Inflammatory macrophage treated with lipopolysaccharide for 1 hour (primary cell): ENCODE results near the gene HYKK.
"Not testable (repeated sequence)": the region's sequence is repeated elsewhere in the genome, so short reads cannot be mapped to it uniquely, and the experiment has no call there.

Source experiments
- DNase-seq, 2 donors: peaks; one replicate each; pipeline ENCODE4 v3.0.0-alpha.2; 2020 to 2022

HYKK gene

DNA sequence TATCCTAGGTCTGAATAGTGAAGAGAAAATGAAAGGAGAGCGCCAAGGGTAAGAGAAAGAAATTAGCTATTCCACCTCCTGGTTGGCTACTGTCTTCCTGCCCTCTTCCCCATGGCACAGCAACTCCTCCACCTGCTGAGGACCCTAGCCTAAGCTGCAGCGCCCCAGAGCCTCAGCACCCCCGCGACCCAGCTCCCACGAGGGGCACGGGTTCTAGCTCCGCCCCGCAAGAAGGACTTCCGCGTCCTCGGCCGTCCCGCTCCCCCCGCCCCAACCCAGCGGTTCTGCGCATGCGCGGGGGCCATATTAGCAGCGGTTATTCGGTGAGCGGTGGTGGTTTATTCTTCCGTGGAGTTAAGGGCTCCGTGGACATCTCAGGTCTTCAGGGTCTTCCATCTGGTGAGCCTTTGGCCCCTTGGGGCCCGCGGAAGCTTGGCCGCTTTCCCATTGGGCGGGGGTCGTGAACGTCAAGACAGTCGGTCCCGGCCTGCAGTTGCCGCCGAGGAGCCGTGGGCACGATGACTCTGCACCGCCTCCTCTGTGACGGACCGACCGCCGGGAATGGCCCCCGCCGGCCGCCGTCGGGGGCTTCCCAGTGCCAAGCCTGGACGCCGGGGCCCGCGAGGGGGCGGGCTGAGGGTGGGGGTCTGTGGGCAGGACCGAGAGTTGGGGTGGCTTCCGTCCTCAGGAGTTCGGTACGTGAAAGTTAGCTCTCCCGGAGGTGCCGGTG is 32.9 kb downstream of the HYKK start, which contains the start of gene PSMA4:
PSMA4 (plus strand) TSS at position 304 of the 730 bp plus-strand sequence. CDS start 1,484 bp downstream, outside the sequence.
- peak; percentile 82 to 94 for DNase-seq

GRCh38 chr15:78540871-78541743 is 33.7 kb downstream of the HYKK start:
- DNase-seq = peak; percentile 65 to 77

- DNase-seq = no peak
Measured at GRCh38 chr15:78541744-78542034, 34.3 kb downstream of the HYKK start.

DNA sequence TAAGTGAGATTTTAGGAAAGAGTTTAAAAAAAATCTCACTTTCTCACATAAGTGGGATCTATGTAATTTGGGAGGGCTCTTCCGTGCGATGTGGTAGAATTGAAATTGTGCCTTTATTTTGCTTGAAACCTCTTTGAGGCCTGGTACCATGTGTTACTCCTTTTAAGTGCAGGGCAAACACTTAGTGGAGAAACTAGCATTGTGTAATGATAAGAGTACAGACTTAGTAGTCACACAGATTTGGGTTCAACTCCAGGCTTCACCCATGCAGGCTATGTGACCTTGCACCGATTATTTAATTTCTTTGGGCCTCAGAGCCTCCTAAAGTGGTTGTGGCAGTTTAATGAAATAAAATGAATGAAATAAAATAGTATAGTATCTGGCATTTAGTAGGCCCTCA is 35.3 kb downstream of the HYKK start:
- DNase-seq = no peak

- no peak for DNase-seq
Measured at GRCh38 chr15:78550194-78550593, 42.8 kb downstream of the HYKK start.

GRCh38 chr15:78550815-78551214 is 43.4 kb downstream of the HYKK start:
- no peak for DNase-seq

DNA sequence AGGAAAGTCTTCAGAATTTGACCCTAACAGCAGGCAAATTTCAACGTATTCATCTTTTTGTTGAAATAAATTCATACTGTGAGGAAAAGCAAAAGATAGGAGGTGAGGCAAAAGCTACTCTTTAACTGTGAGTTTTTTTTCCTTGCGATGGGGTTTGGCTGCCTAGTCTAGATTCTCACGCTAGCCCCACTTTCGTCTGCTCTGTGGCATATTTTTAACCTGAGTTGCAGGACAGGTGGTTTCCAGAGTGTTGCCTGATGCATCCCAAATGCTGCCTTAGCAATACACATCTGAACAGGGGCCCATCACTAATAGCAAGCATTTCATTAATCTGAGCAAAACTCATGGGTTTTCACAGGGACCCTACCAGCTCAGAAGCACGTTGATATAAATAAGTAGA is 44.5 kb downstream of the HYKK start:
- DNase-seq = no peak

DNA sequence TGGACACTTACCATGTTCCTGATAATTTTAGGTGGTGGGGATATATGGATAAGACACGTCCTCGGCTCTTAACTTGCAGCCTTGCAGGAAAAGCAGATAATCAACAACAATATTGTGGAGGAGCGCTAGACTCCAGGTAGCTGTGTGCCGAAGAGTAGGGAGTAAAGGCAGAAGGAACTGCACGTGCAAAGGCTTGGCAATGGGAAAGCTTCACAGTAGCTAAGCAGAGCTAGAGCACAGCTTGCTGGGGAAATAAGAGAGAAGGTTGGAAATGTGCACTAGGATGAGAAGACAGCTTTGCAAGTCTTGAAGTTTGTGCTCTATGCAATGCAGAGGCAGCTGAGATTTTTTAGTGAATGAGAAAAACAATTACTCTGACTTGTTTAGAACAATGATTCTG is 45.2 kb downstream of the HYKK start:
- no peak for DNase-seq

DNA sequence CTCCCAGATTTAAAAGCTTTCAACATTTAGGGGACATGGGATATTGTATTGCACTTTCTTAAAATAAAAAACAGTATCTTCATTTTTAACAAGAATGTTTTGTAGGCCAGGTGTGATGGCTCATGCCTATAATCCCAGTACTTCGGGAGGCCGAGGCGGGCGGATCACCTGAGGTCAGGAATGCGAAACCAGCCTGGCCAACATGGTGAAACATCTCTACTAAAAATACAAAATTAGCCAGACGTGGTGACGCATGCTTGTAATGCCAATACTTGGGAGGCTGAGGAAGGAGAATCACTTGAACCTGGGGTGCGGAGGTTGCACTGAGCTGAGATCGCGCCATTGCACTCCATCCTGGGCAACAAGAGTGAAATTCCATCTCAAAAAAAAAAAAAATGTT is 52.8 kb downstream of the HYKK start:
- not testable (repeated sequence) for DNase-seq

DNA sequence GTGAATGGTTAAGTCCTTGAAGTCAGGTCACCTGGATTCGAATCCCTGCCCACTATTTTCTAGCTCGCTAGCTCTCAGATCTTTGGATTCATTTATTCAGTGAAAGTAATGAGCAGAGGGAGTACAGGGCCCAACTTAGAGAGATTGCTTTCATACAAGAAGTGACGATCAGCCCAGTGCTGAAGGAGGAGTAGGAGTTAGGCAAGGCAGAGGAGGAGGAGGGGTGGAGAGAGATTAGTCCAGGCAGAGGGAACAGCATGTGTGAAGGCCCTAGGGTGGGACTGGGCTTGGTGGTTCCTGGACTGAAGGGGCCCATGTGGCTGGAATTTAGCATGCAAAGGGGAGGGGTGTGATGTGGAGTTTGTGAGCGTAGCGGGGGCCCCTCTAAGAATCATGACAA is 54.1 kb downstream of the HYKK start:
- DNase-seq = no peak

DNA sequence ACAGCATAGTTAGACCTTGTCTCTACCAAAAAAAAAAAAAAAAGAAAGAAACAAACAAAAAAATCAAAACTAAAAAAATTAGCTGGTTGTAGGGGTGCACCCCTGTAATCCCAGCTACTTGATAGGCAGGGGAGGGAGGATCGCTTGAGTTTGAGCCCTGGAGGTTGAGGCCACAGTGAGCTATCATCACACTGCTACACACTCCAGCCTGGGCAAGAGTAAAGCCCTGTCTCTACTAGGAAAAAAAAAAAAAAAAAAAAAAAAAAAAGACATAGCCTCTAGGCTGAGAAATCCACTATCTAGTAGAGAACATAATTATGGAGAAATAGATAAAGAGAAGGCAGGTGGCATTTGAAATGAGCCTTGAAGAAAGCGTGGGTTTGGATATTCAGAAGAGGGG is 55.7 kb downstream of the HYKK start:
- no peak for DNase-seq

GRCh38 chr15:78564743-78565096 is 57.3 kb downstream of the HYKK start:
- DNase-seq = no peak

DNA sequence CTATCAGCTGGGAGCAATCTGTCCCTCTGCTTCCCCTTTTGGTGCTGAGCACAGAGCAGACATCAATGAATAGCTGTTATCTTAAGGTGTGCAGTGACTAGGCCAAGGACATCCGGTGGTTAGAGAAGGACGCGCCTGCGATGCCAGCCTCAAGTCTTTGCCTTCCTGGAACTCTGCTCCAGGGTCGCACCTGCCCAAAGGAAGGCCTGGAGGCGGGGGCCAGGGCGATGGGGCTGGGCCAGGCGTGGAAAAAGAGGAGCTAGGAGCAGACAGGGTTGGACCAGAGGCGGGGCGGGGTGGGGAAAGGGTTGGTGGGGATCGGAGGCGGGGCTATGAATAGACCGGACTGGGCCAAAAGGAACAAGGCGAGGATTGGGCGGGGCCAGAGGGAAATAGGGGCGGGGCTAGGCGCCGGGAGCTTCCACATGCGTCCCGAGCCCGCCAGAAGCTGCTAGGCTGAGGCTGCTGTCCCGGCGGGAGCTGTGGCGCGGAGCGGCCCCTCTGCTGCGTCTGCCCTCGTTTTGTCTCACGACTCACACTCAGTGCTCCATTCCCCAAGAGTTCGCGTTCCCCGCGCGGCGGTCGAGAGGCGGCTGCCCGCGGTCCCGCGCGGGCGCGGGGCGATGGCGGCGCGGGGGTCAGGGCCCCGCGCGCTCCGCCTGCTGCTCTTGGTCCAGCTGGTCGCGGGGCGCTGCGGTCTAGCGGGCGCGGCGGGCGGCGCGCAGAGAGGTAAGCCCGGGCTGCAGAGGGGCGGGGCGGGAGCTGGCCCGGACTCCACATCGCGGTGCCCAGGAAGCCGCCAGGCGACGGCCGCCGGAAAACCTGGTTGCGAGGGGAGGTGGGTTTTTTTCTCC is 57.9 kb downstream of the HYKK start, which contains the start of gene CHRNA5:
CHRNA5 (plus strand) TSS at position 424 of the 854 bp plus-strand sequence; CDS start at position 624, 200 bp downstream.
- DNase-seq = peak; percentile 70 to 76

GRCh38 chr15:78565951-78566774 is 58.8 kb downstream of the HYKK start:
- DNase-seq = peak in 1 of 2 donors; percentile 5

GRCh38 chr15:78567531-78567930 is 60.2 kb downstream of the HYKK start:
- DNase-seq = no peak

- DNase-seq = no peak
Measured at GRCh38 chr15:78570710-78571109, 63.3 kb downstream of the HYKK start.

- DNase-seq = no peak
Measured at GRCh38 chr15:78571382-78571781, 64.0 kb downstream of the HYKK start.

DNA sequence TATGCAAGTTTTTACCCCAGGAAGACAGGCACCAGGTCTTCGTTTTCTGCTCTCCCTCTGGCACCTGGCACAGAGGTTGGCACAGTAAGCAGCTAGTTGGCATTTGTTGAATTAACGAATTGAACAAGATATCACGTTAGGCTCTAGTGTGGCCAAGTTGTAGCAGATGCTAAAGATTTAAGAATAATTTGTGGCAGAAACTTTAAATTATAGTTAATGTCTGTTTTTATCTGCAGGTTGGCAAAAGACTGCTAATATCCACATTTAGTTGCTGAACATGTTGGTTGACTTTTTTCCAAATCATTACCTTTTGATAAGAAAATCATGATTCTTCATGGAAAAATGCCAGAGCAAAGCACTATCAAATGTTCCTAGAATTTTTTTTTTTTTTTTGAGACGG is 66.0 kb downstream of the HYKK start:
- no peak for DNase-seq

DNA sequence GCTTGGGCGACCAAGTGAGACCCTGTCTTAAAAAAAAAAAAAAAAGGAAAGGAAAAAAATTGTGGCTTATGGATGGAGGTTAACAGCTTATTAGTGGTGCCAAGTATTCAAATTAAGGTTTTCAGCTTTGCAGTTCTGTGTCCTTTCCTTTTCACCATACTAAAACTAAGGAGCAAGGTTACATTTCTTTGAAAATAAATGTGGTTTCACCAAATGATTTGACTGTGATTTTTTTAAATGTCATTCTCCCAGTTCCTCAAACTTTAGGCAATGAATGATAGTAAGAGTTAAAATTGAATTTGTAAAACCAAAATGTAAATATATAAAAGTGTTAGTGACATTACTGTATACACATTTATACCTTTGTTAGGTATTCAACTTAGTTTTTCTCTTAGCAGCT is 67.6 kb downstream of the HYKK start:
- DNase-seq = no peak
